Hepatocyte (in vitro differentiated cells): ENCODE measurements around the gene MARK2.

Experiments used
- CTCF ChIP-seq: fragments of 200-600 bp; sonication (generic); IDR thresholded peaks from 2 replicates; pipeline ENCODE4 v1.5.1; 2016; ENCODE audit warnings: antibody characterized with exemption, mild to moderate bottlenecking; ENCODE audit not compliant: poor library complexity
- EZH2 ChIP-seq: fragments of 200-600 bp; sonication (generic); IDR thresholded peaks from 2 replicates; pipeline ENCODE4 v1.6.1; 2016; ENCODE audit warnings: antibody characterized with exemption, mild to moderate bottlenecking, borderline replicate concordance

- no peak for TF ChIP-seq CTCF
- TF ChIP-seq EZH2, result no peak
Measured at GRCh38 chr11:63920126-63920938, 81.4 kb downstream of the MARK2 start.
